HCT116 (cell line): ENCODE results near the gene ADAMTS16.

ENCODE experiments used
- EGR1 ChIP-seq: IDR thresholded peaks from 2 replicates; pipeline ENCODE4 v1.6.1; 2012; ENCODE audit warnings: low read depth
- EZH2 ChIP-seq: fragments of 200-600 bp; sonication (generic); IDR thresholded peaks from 2 replicates; pipeline ENCODE4 v1.6.1; 2017; ENCODE audit warnings: antibody characterized with exemption, mixed run types
- EZH2phosphoT487 ChIP-seq: fragments of 200-600 bp; IDR thresholded peaks from 2 replicates; pipeline ENCODE4 v1.6.1; 2018; ENCODE audit warnings: antibody characterized with exemption, borderline replicate concordance
- JUND ChIP-seq: IDR thresholded peaks from 2 replicates; pipeline ENCODE4 v1.6.1; 2012
- MAX ChIP-seq: IDR thresholded peaks from 2 replicates; pipeline ENCODE4 v1.6.1; 2012
- RAD21 ChIP-seq: IDR thresholded peaks from 2 replicates; pipeline ENCODE4 v1.6.1; 2012; ENCODE audit warnings: low read depth, mild to moderate bottlenecking
- YY1 ChIP-seq: IDR thresholded peaks from 2 replicates; pipeline ENCODE4 v1.6.1; 2011; ENCODE audit warnings: low read length, low read depth, moderate library complexity, mild to moderate bottlenecking; ENCODE audit not compliant: insufficient replicate concordance; ENCODE audit errors: extremely low read depth
- TF ChIP-seq, protein P1 (sequence below), 3 experiments: fragments of 200-600 bp in 1 of 3; sonication (generic) in 1 of 3; IDR thresholded peaks in 2 of 3; conservative IDR thresholded peaks in 1 of 3; 2 replicates each; pipeline ENCODE4 v1.5.1; 2012 to 2017; ENCODE audit warnings: low read depth in 2 of 3, low read length in 2 of 3, antibody characterized with exemption in 1 of 3, borderline replicate concordance in 1 of 3, control low read depth in 1 of 3, mild to moderate bottlenecking in 1 of 3, mixed read lengths in 1 of 3, mixed run types in 1 of 3, moderate library complexity in 1 of 3; ENCODE audit not compliant: insufficient read depth in 1 of 3
- TF ChIP-seq, protein P2 (sequence below): IDR thresholded peaks from 2 replicates; pipeline ENCODE4 v1.6.1; 2012

GRCh38 chr5:5339257-5339656 is 199.1 kb downstream of the ADAMTS16 start:
- TF ChIP-seq, protein P1, sequence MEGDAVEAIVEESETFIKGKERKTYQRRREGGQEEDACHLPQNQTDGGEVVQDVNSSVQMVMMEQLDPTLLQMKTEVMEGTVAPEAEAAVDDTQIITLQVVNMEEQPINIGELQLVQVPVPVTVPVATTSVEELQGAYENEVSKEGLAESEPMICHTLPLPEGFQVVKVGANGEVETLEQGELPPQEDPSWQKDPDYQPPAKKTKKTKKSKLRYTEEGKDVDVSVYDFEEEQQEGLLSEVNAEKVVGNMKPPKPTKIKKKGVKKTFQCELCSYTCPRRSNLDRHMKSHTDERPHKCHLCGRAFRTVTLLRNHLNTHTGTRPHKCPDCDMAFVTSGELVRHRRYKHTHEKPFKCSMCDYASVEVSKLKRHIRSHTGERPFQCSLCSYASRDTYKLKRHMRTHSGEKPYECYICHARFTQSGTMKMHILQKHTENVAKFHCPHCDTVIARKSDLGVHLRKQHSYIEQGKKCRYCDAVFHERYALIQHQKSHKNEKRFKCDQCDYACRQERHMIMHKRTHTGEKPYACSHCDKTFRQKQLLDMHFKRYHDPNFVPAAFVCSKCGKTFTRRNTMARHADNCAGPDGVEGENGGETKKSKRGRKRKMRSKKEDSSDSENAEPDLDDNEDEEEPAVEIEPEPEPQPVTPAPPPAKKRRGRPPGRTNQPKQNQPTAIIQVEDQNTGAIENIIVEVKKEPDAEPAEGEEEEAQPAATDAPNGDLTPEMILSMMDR (IDR thresholded peaks at IDR 0.05 in 2 of 3, conservative IDR thresholded peaks at IDR 0.05 in 1 of 3; ENCODE audit: borderline replicate concordance in 1 of 3, insufficient read depth in 1 of 3, low read depth in 2 of 3, low read length in 2 of 3): no peak
- TF ChIP-seq, protein P2, sequence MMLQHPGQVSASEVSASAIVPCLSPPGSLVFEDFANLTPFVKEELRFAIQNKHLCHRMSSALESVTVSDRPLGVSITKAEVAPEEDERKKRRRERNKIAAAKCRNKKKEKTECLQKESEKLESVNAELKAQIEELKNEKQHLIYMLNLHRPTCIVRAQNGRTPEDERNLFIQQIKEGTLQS: no peak
- TF ChIP-seq EZH2 (no peak), RAD21 (no peak), EGR1 (no peak), YY1 (no peak), EZH2phosphoT487 (no peak), JUND (no peak), MAX (no peak)
